ENCODE results near the gene ADGB. TPM values are rescaled to one million over a fixed set of nuclear protein-coding genes. Genes with fewer than 3 reads are reported as not detected.

Gene ADGB
- total RNA-seq, 1 experiment from 2014 or later = not detected

DNA sequence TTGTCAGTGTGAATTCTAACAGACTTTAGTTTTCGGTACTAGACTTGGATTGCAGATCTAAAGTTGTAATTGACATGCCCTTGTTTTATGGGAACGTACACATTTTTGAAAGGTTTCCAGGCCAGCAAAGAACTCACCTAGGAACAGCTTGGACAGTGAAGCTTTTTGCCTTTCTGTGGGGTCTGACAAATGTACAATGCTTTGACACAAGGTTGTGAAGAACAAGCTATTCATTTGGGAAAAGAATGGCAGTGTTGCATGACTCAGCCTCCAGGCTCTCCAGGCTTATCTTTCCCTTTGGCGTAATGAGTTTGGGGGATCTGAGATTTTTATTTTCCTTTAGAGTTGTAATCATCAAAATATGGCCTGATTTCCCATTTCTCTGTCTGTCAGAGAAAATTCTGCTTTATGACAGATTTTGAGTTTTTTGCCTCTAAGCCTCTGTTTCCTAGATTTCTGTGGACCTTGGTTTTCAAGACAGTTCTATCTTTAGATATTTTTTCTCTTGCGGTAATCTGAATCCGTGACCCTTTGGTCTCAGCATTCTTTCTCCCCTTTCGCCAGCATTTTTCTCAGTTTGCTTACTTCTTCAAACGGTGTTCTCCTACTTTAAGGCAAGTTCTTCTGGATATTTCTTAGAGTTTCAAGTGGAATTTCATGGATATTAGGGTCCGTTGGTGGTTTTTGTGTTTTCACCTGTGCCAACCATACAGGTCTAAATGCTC is 221.0 kb downstream of the ADGB start:
- DNase-seq (ENCODE audit: low read depth, low spot score) (no peak), ATAC-seq (no peak)
- Histone ChIP-seq H4K20me1 (ENCODE audit: insufficient read depth) (no peaks in the 10 kb centered on the region), H3K36me3 (ENCODE audit: control insufficient read depth in 1 of 2, insufficient read depth in 2 of 2, low read length in 2 of 2) (no peaks in the 10 kb centered on the region), H3K4me1 (ENCODE audit: control insufficient read depth in 1 of 2, insufficient read depth in 2 of 2, low read length in 2 of 2) (no peaks in the 10 kb centered on the region), H3K4me2 (ENCODE audit: low read length) (no peak overlapping the region), H3K9ac (ENCODE audit: low read length) (no peak overlapping the region), H3K27ac (ENCODE audit: low read depth, low read length) (no peak overlapping the region), H3K9me2 (ENCODE audit: insufficient read depth) (no peaks in the 10 kb centered on the region), H2AFZ (ENCODE audit: low read depth, low read length, poor library complexity, severe bottlenecking) (no peak overlapping the region), H3K9me3 (ENCODE audit: control insufficient read depth in 1 of 2, insufficient read depth in 1 of 2, low read depth in 1 of 2, low read length in 2 of 2) (no peaks in the 10 kb centered on the region), H3K79me2 (ENCODE audit: insufficient read depth, low read length) (no peaks in the 10 kb centered on the region), H3K27me3 (ENCODE audit: insufficient read depth, low read length) (no peaks in the 10 kb centered on the region), H3K4me3 (replicated peaks in 1 of 2; ENCODE audit: low read depth in 1 of 2, low read length in 2 of 2) (no peak overlapping the region)
- POLR2A ChIA-PET = no interaction called here
- CTCF ChIA-PET = no interaction called here
- intact Hi-C loops (cut with micrococcal nuclease) = no loop called here
- RAD21 ChIA-PET (ENCODE audit: low non-redundant PET in 1 of 2, low total read pairs in 2 of 2, uncharacterized antibody in 2 of 2, unreplicated experiment in 2 of 2) = no interaction called here
- TF ChIP-seq YY1 (IDR thresholded peaks at IDR 0.05; ENCODE audit: extremely low read depth, insufficient replicate concordance, low read depth, low read length) = no peak
- TF ChIP-seq, protein P1, sequence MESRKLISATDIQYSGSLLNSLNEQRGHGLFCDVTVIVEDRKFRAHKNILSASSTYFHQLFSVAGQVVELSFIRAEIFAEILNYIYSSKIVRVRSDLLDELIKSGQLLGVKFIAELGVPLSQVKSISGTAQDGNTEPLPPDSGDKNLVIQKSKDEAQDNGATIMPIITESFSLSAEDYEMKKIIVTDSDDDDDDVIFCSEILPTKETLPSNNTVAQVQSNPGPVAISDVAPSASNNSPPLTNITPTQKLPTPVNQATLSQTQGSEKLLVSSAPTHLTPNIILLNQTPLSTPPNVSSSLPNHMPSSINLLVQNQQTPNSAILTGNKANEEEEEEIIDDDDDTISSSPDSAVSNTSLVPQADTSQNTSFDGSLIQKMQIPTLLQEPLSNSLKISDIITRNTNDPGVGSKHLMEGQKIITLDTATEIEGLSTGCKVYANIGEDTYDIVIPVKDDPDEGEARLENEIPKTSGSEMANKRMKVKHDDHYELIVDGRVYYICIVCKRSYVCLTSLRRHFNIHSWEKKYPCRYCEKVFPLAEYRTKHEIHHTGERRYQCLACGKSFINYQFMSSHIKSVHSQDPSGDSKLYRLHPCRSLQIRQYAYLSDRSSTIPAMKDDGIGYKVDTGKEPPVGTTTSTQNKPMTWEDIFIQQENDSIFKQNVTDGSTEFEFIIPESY (IDR thresholded peaks at IDR 0.05; ENCODE audit: extremely low read depth, insufficient replicate concordance, low read length) = no peak
- TF ChIP-seq, protein P2, sequence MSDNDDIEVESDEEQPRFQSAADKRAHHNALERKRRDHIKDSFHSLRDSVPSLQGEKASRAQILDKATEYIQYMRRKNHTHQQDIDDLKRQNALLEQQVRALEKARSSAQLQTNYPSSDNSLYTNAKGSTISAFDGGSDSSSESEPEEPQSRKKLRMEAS (IDR thresholded peaks at IDR 0.05) = no peak
- no peak for TF ChIP-seq CEBPB (IDR thresholded peaks at IDR 0.05; ENCODE audit: low read depth)
- no peak for TF ChIP-seq FOSL1 (IDR thresholded peaks at IDR 0.05; ENCODE audit: low read depth)
- no peak for TF ChIP-seq SRF (IDR thresholded peaks at IDR 0.05; ENCODE audit: low read depth)
- no peak for TF ChIP-seq EZH2 (IDR thresholded peaks at IDR 0.05)
- no peak for TF ChIP-seq ELF1 (IDR thresholded peaks at IDR 0.05; ENCODE audit: borderline replicate concordance, low read depth)
- no peak for TF ChIP-seq JUND (IDR thresholded peaks at IDR 0.05)
- TF ChIP-seq SIN3A (IDR thresholded peaks at IDR 0.05; ENCODE audit: low read depth) = no peak
- BruUV-seq (replicated peaks) = no TSS peak

Measured in HCT116 (cell line).